Neuron (in vitro differentiated cells): Measurements from ENCODE around the gene SBK1.
"Not testable (repeated sequence)": the region's sequence is repeated elsewhere in the genome, so short reads cannot be mapped to it uniquely, and the experiment has no call there.

Experiments
- H2AFZ ChIP-seq: one replicate; pipeline ENCODE4 v1.6.1; 2013; ENCODE audit warnings: low read depth, mild to moderate bottlenecking, inconsistent platforms, low read length, moderate library complexity
- H3K27me3 ChIP-seq: one replicate; pipeline ENCODE4 v1.6.1; 2013; ENCODE audit warnings: low read length; ENCODE audit not compliant: insufficient read depth
- H3K36me3 ChIP-seq: one replicate; pipeline ENCODE4 v1.6.1; 2013; ENCODE audit warnings: low read length; ENCODE audit not compliant: insufficient read depth
- H3K4me1 ChIP-seq: one replicate; pipeline ENCODE4 v1.6.1; 2013; ENCODE audit warnings: low read length; ENCODE audit not compliant: insufficient read depth
- H3K4me3 ChIP-seq: 2 replicates; pipeline ENCODE4 v1.5.1; 2013; ENCODE audit warnings: mild to moderate bottlenecking, low read length, moderate library complexity
- H3K9me3 ChIP-seq: one replicate; pipeline ENCODE4 v1.6.1; 2013; ENCODE audit warnings: low read length

SBK1 gene

GRCh38 chr16:28335678-28336077 lies 43.4 kb downstream of the SBK1 start:
- not testable (repeated sequence) for H3K4me3 ChIP-seq, H3K4me1 ChIP-seq, H3K9me3 ChIP-seq, H3K27me3 ChIP-seq, H2AFZ ChIP-seq, H3K36me3 ChIP-seq

GRCh38 chr16:28336940-28337710 lies 44.8 kb downstream of the SBK1 start:
- H3K4me1 ChIP-seq, H3K36me3 ChIP-seq, H2AFZ ChIP-seq, H3K27me3 ChIP-seq, H3K4me3 ChIP-seq, H3K9me3 ChIP-seq: not testable (repeated sequence)

DNA sequence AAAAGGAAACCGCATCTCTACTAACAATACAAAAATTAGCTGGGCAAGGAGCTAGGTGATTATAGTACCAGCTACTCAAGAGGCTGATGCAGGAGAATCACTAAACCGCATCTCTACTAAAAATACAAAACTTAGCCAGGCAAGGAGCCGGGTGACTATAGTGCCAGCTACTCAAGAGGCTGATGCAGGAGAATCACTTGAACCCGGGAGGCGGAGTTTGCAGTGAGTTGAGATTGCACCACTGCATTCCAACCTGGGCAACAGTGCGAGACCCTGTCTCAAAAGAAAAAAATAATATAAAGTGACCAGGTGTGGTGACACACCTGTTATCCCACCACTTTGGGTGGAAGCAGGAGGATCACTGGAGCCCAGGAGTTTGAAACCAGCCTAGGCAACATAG lies 45.9 kb downstream of the SBK1 start:
- H3K9me3 ChIP-seq, H3K4me1 ChIP-seq, H3K27me3 ChIP-seq, H2AFZ ChIP-seq, H3K36me3 ChIP-seq, H3K4me3 ChIP-seq: not testable (repeated sequence)

DNA sequence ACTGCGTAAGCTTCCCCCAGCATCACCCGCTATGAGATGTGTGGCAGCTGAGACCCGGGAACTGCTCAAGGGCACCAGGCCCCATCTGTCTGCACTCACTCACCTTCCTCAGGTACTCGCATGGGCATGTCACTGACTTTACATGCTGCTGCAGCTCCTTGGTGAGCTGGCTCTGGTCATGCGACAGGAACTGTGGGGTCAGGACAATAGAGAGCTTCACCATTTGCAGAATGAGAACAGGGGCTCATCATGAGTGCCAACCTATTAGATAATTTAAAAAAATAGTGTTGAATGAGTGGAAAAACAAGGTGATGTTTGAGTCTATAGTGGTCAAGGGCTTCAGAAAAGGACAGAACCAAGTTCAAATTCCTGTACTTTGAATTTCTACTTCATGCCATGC lies 70.3 kb downstream of the SBK1 start:
- H3K36me3 ChIP-seq, H3K27me3 ChIP-seq, H3K4me3 ChIP-seq, H3K4me1 ChIP-seq, H2AFZ ChIP-seq, H3K9me3 ChIP-seq: not testable (repeated sequence)

DNA sequence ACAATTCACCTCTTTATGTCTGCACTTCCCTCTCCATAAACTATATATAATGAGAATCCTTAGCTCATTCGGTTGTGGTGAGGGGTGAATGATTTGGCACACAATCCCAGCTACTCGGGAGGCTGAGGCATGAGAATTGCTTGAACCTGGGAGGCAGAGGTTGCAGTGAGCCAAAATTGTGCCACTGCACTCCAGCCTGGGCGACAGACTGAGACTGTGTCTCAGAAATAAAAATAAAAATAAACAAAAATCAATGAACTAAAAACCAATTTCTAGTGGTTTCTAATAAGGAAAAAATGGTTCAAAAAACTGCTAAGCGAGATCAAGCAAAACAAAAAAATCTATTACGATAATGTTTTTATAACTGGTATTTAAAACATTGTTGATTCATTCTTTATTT lies 71.1 kb downstream of the SBK1 start, which contains the start of gene NPIPB6:
TSS of gene NPIPB6 (minus strand) at position 101 of the 400 bp plus-strand sequence. CDS start 686 bp downstream, outside the sequence.
- H3K36me3 ChIP-seq, H3K27me3 ChIP-seq, H3K9me3 ChIP-seq: not testable (repeated sequence)

GRCh38 chr16:28364268-28365173 lies 72.2 kb downstream of the SBK1 start:
- not testable (repeated sequence) for H3K27me3 ChIP-seq, H3K36me3 ChIP-seq, H3K9me3 ChIP-seq, H3K4me1 ChIP-seq, H2AFZ ChIP-seq, H3K4me3 ChIP-seq

More for the DNA sequence above, 71.1 kb downstream of the SBK1 start, which contains the start of gene NPIPB6:
- not testable (repeated sequence) for H3K4me1 ChIP-seq, H2AFZ ChIP-seq, H3K4me3 ChIP-seq

DNA sequence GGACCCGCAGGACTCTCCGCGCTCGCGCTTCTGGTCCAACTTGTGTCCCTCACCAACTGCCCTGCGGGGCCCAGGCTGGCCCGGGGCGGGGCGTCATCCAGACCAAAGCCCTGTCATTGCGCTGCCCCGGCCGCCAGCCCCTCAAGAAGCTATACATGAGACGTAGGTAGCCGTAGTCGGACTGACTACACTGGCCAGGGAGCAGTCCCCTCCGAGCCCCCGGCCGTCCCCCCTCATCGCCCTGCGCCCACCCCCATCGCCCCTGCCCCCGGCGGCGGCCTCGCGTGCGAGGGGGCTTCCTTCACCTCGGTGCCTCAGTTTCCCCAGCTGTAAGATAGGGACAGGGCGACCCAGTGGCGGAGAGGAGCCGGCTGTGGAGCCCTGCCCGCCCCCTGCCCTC lies 75.6 kb downstream of the SBK1 start:
- H3K36me3 ChIP-seq, H2AFZ ChIP-seq, H3K27me3 ChIP-seq, H3K9me3 ChIP-seq, H3K4me3 ChIP-seq, H3K4me1 ChIP-seq: not testable (repeated sequence)
